Measurements from ENCODE around the gene ZNF410.

DNA sequence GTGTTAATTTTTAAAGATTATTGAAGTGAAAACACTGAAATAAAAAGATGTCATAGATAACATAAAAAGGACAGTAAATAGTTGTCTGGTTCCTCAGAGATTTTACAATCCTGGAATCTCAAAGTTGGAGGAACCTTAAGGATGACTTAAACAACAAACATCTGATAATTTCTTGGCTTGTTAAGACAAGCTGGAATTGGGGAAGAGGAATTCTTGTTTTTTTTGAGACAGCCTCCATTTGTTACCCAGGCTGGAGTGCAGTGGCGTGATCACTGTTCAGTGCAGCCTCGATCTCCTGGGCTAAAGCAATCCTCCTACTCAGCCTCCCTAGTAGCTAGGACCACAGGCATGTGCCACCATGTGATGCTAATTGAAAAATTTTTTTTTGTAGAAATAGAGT lies 2.3 kb downstream of the ZNF410 start:
- TF ChIP-seq, protein P1, sequence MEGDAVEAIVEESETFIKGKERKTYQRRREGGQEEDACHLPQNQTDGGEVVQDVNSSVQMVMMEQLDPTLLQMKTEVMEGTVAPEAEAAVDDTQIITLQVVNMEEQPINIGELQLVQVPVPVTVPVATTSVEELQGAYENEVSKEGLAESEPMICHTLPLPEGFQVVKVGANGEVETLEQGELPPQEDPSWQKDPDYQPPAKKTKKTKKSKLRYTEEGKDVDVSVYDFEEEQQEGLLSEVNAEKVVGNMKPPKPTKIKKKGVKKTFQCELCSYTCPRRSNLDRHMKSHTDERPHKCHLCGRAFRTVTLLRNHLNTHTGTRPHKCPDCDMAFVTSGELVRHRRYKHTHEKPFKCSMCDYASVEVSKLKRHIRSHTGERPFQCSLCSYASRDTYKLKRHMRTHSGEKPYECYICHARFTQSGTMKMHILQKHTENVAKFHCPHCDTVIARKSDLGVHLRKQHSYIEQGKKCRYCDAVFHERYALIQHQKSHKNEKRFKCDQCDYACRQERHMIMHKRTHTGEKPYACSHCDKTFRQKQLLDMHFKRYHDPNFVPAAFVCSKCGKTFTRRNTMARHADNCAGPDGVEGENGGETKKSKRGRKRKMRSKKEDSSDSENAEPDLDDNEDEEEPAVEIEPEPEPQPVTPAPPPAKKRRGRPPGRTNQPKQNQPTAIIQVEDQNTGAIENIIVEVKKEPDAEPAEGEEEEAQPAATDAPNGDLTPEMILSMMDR (IDR thresholded peaks at IDR 0.05 in 8 of 11, conservative IDR thresholded peaks at IDR 0.05 in 3 of 11) = no peak
- TF ChIP-seq POLR2AphosphoS5 (IDR thresholded peaks at IDR 0.05) = no peak
- TF ChIP-seq POLR2A (IDR thresholded peaks at IDR 0.05) = no peak
